K562 (cell line): ENCODE results near the gene ZNF747. TPM values are rescaled to one million over a fixed set of nuclear protein-coding genes. Genes with fewer than 3 reads are reported as not detected.

ENCODE experiments used
- BRD9 ChIP-seq: fragments of 450-650 bp; IDR thresholded peaks from 2 replicates; pipeline ENCODE4 v1.6.1; 2018; ENCODE audit warnings: low read depth; ENCODE audit not compliant: partially characterized antibody
- CREM ChIP-seq: IDR thresholded peaks from 2 replicates; pipeline ENCODE4 v1.6.1; 2014; ENCODE audit warnings: antibody characterized with exemption, low read depth
- KLF10 ChIP-seq: fragments of 250-450 bp; sonication (Bioruptor Pico); IDR thresholded peaks from 2 replicates; pipeline ENCODE4 v1.6.1; 2021; ENCODE audit warnings: matching md5 sums
- KLF13 ChIP-seq: fragments of 450-650 bp; IDR thresholded peaks from 2 replicates; pipeline ENCODE4 v1.6.1; 2016; ENCODE audit warnings: missing genetic modification characterization, low read depth, mild to moderate bottlenecking, missing compliant biosample characterization, moderate library complexity, borderline replicate concordance
- MIER1 ChIP-seq: fragments of 450-650 bp; IDR thresholded peaks from 2 replicates; pipeline ENCODE4 v1.6.1; 2016; ENCODE audit warnings: antibody characterized with exemption, mild to moderate bottlenecking, low read depth
- MXI1 ChIP-seq: IDR thresholded peaks from 2 replicates; pipeline ENCODE4 v1.6.1; 2011; ENCODE audit warnings: low read depth, mild to moderate bottlenecking, improper control_type of control experiment, low read length
- MYC ChIP-seq, 2 experiments: fragments of 250-450 bp in 1 of 2; sonication (Bioruptor Pico) in 1 of 2; IDR thresholded peaks; 2 replicates each; pipeline versions ENCODE4 v1.5.1 to v1.6.1; 2012 to 2021; ENCODE audit warnings: low read depth in 2 of 2, borderline replicate concordance in 1 of 2, improper control_type of control experiment in 1 of 2, low read length in 1 of 2, mild to moderate bottlenecking in 1 of 2, moderate library complexity in 1 of 2
- PKNOX1 ChIP-seq: fragments of 450-650 bp; IDR thresholded peaks from 2 replicates; pipeline ENCODE4 v1.6.1; 2016
- PPARD ChIP-seq: fragments of 250-450 bp; sonication (Bioruptor Pico); IDR thresholded peaks from 2 replicates; pipeline ENCODE4 v1.8.0; 2022; ENCODE audit warnings: inconsistent platforms, mild to moderate bottlenecking, moderate library complexity
- RBM14 ChIP-seq: fragments of 200-400 bp; formaldehyde crosslinking; IDR thresholded peaks from 2 replicates; pipeline ENCODE4 v1.6.1; 2018; ENCODE audit warnings: low read depth, mild to moderate bottlenecking, low read length, moderate library complexity, borderline replicate concordance; ENCODE audit not compliant: insufficient read depth
- RCOR1 ChIP-seq, 2 experiments: IDR thresholded peaks; 2 replicates each; pipeline ENCODE4 v1.6.1; 2012; ENCODE audit warnings: low read depth in 2 of 2, low read length in 2 of 2, borderline replicate concordance in 1 of 2, improper control_type of control experiment in 1 of 2
- SLC30A9 ChIP-seq: fragments of 250-450 bp; sonication (Bioruptor Pico); IDR thresholded peaks from 2 replicates; pipeline ENCODE4 v1.8.0; 2022; ENCODE audit warnings: mild to moderate bottlenecking, moderate library complexity
- SMAD4 ChIP-seq: fragments of 250-450 bp; sonication (Bioruptor Pico); conservative IDR thresholded peaks from 2 replicates; pipeline ENCODE4 v1.8.0; 2021; ENCODE audit warnings: inconsistent platforms, mild to moderate bottlenecking, moderate library complexity
- TAL1 ChIP-seq: fragments of 450-650 bp; IDR thresholded peaks from 2 replicates; pipeline ENCODE4 v1.6.1; 2016; ENCODE audit warnings: mild to moderate bottlenecking
- THAP7 ChIP-seq: fragments of 250-450 bp; sonication (Bioruptor Pico); IDR thresholded peaks from 2 replicates; pipeline ENCODE4 v1.5.0; 2021
- UBTF ChIP-seq, 2 experiments: IDR thresholded peaks; 2 replicates each; pipeline ENCODE4 v1.6.1; 2012; ENCODE audit warnings: improper control_type of control experiment in 2 of 2, low read depth in 2 of 2, low read length in 2 of 2, borderline replicate concordance in 1 of 2
- XRCC3 ChIP-seq: fragments of 450-650 bp; IDR thresholded peaks from 2 replicates; pipeline ENCODE4 v1.6.1; 2017; ENCODE audit warnings: mild to moderate bottlenecking, moderate library complexity
- XRCC5 ChIP-seq: fragments of 200-400 bp; formaldehyde crosslinking; IDR thresholded peaks from 2 replicates; pipeline ENCODE4 v1.6.1; 2017; ENCODE audit warnings: low read depth, mild to moderate bottlenecking, low read length
- ZBTB7A ChIP-seq: IDR thresholded peaks from 2 replicates; pipeline ENCODE4 v1.6.1; 2011; ENCODE audit warnings: low read depth, mild to moderate bottlenecking, low read length, moderate library complexity, borderline replicate concordance; ENCODE audit not compliant: control insufficient read depth
- ZFP91 ChIP-seq: sonication (generic); formaldehyde crosslinking; IDR thresholded peaks from 2 replicates; pipeline ENCODE4 v1.8.0; 2022; ENCODE audit warnings: mild to moderate bottlenecking, missing genetic modification reagents
- ZNF282 ChIP-seq: sonication (generic); formaldehyde crosslinking; IDR thresholded peaks from 2 replicates; pipeline ENCODE4 v1.8.1; 2023; ENCODE audit warnings: missing genetic modification reagents
- ZNF589 ChIP-seq: fragments of 200-800 bp; sonication (Bioruptor generic); IDR thresholded peaks from 2 replicates; pipeline ENCODE4 v1.6.1; 2016; ENCODE audit warnings: low read depth, missing genetic modification characterization, missing compliant biosample characterization
- polyA plus RNA-seq, 8 experiments: library from polyadenylated mRNA; depleted of rRNA in 4 of 8; stranded (reverse) in 5 of 8; unstranded in 3 of 8; fragments of >200 nt; fragmentation: Nextera tagmentation in 2 of 8; fragmentation: Illumina TruSeq in 1 of 8; extraction: Ambion mirVana in 2 of 8; extraction: Trizol in 1 of 8; gene quantifications; 2 replicates each; pipeline versions ENCODE4 v1.2.1 to v1.2.3, GENCODE V29; 2011 to 2014; ENCODE audit warnings: inconsistent platforms in 1 of 8, missing spikeins in 1 of 8
- total RNA-seq, 7 experiments: library from RNA; depleted of rRNA in 6 of 7; stranded (reverse); fragments of >200 nt in 6 of 7; fragmentation: Illumina TruSeq in 2 of 7; extraction: Trizol in 2 of 7; gene quantifications; 2 replicates each; pipeline versions ENCODE4 v1.2.1 to v1.2.3, GENCODE V29; 2011 to 2021; ENCODE audit warnings: low replicate concordance in 1 of 7

ZNF747 gene
- total and polyA plus RNA-seq, 9 of the 15 experiments (the other 6 are each of a cell fraction or from before 2014, with no cell fraction given), result 0.14 to 3.3 (median 1.5) TPM

- TF ChIP-seq UBTF (IDR thresholded peaks at IDR 0.05; ENCODE audit: borderline replicate concordance in 1 of 2, low read depth in 2 of 2, low read length in 2 of 2) (no peak), PKNOX1 (no peak), ZFP91 (no peak), ZNF282 (CRISPR knock-in tag) (no peak), RBM14 (no peak), THAP7 (CRISPR knock-in tag) (no peak), MXI1 (no peak), XRCC3 (no peak), PPARD (CRISPR knock-in tag) (no peak), RCOR1 (IDR thresholded peaks at IDR 0.05; ENCODE audit: borderline replicate concordance in 1 of 2, low read depth in 2 of 2, low read length in 2 of 2) (peak in 1 of 2 experiments; percentile 39; a peak in 2 of 4 replicates), KLF13 (tag) (no peak), KLF10 (CRISPR knock-in tag) (no peak), SMAD4 (peak; percentile 22; the same call in 1 of the 2 replicates), ZBTB7A (peak; percentile 48; the same call in 1 of the 2 replicates), BRD9 (peak; percentile 17), MYC (IDR thresholded peaks at IDR 0.05; ENCODE audit: low read depth, low read length) (no peak), MYC (CRISPR knock-in tag; IDR thresholded peaks at IDR 0.05; ENCODE audit: borderline replicate concordance, low read depth) (no peak), SLC30A9 (CRISPR knock-in tag) (no peak), XRCC5 (no peak), TAL1 (peak; percentile 65), ZNF589 (CRISPR knock-in tag) (no peak), MIER1 (no peak), CREM (peak; percentile 31; the same call in 1 of the 2 replicates)
These were observed 7.1 kb upstream of the ZNF747 start (continued) for GRCh38 chr16:30541502-30542329.
